Ishikawa (cell line): ENCODE data around the gene SLC26A11.

Experiments
- CEBPB ChIP-seq: IDR thresholded peaks from 2 replicates; pipeline ENCODE4 v1.6.1; 2012
- CREB1 ChIP-seq: IDR thresholded peaks from 2 replicates; pipeline ENCODE4 v1.6.1; 2012; ENCODE audit warnings: low read depth
- EGR1 ChIP-seq: IDR thresholded peaks from 2 replicates; pipeline ENCODE4 v1.6.1; 2012
- EP300 ChIP-seq: IDR thresholded peaks from 2 replicates; pipeline ENCODE4 v1.6.1; 2012; ENCODE audit warnings: borderline replicate concordance
- FOXM1 ChIP-seq: IDR thresholded peaks from 2 replicates; pipeline ENCODE4 v1.6.1; 2012; ENCODE audit warnings: low read depth, borderline replicate concordance
- NFIC ChIP-seq: IDR thresholded peaks from 2 replicates; pipeline ENCODE4 v1.6.1; 2012
- RAD21 ChIP-seq: IDR thresholded peaks from 2 replicates; pipeline ENCODE4 v1.6.1; 2012; ENCODE audit warnings: low read depth
- TAF1 ChIP-seq: IDR thresholded peaks from 2 replicates; pipeline ENCODE4 v1.6.1; 2012; ENCODE audit warnings: low read depth, mild to moderate bottlenecking
- TCF12 ChIP-seq: IDR thresholded peaks from 2 replicates; pipeline ENCODE4 v1.6.1; 2012; ENCODE audit warnings: low read depth
- TEAD4 ChIP-seq: IDR thresholded peaks from 2 replicates; pipeline ENCODE4 v1.6.1; 2012
- YY1 ChIP-seq: IDR thresholded peaks from 2 replicates; pipeline ENCODE4 v1.6.1; 2012; ENCODE audit warnings: low read depth
- ZBTB7A ChIP-seq: IDR thresholded peaks from 2 replicates; pipeline ENCODE4 v1.6.1; 2012; ENCODE audit warnings: low read depth
- TF ChIP-seq, protein P1 (sequence below): IDR thresholded peaks from 2 replicates; pipeline ENCODE4 v1.6.1; 2012; ENCODE audit warnings: low read depth, mild to moderate bottlenecking
- TF ChIP-seq, protein P2 (sequence below): IDR thresholded peaks from 2 replicates; pipeline ENCODE4 v1.6.1; 2012
- TF ChIP-seq, protein P3 (sequence below): IDR thresholded peaks from 2 replicates; pipeline ENCODE4 v1.6.1; 2012

Gene SLC26A11

DNA sequence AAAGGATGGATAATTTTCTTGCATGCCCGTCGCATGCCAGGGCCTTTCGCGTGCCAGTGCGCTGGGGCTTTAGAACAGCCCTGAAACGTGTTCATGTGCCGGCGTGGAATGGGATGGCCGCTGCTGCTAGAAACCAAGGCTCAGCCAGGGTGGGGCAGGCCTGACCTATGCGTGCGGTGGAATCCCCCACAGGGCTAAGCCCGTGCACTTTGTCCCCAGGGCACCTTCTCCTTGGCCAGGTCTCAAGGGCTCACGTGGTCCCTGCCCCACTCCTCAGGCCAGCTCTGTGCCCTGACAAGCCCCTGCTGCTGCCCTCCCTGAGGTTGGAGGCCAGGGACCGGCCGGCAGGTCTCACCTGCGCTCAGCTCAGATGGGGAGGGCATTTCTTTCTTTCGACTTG lies 27.3 kb downstream of the SLC26A11 start:
- TF ChIP-seq NFIC (no peak), TCF12 (no peak), TAF1 (no peak), ZBTB7A (no peak), CREB1 (no peak), CEBPB (no peak), EP300 (no peak), YY1 (no peak), TEAD4 (no peak), RAD21 (no peak), FOXM1 (no peak), EGR1 (no peak)
- TF ChIP-seq, protein P1, sequence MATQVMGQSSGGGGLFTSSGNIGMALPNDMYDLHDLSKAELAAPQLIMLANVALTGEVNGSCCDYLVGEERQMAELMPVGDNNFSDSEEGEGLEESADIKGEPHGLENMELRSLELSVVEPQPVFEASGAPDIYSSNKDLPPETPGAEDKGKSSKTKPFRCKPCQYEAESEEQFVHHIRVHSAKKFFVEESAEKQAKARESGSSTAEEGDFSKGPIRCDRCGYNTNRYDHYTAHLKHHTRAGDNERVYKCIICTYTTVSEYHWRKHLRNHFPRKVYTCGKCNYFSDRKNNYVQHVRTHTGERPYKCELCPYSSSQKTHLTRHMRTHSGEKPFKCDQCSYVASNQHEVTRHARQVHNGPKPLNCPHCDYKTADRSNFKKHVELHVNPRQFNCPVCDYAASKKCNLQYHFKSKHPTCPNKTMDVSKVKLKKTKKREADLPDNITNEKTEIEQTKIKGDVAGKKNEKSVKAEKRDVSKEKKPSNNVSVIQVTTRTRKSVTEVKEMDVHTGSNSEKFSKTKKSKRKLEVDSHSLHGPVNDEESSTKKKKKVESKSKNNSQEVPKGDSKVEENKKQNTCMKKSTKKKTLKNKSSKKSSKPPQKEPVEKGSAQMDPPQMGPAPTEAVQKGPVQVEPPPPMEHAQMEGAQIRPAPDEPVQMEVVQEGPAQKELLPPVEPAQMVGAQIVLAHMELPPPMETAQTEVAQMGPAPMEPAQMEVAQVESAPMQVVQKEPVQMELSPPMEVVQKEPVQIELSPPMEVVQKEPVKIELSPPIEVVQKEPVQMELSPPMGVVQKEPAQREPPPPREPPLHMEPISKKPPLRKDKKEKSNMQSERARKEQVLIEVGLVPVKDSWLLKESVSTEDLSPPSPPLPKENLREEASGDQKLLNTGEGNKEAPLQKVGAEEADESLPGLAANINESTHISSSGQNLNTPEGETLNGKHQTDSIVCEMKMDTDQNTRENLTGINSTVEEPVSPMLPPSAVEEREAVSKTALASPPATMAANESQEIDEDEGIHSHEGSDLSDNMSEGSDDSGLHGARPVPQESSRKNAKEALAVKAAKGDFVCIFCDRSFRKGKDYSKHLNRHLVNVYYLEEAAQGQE = no peak
- TF ChIP-seq, protein P2, sequence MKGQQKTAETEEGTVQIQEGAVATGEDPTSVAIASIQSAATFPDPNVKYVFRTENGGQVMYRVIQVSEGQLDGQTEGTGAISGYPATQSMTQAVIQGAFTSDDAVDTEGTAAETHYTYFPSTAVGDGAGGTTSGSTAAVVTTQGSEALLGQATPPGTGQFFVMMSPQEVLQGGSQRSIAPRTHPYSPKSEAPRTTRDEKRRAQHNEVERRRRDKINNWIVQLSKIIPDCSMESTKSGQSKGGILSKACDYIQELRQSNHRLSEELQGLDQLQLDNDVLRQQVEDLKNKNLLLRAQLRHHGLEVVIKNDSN = no peak
- TF ChIP-seq, protein P3, sequence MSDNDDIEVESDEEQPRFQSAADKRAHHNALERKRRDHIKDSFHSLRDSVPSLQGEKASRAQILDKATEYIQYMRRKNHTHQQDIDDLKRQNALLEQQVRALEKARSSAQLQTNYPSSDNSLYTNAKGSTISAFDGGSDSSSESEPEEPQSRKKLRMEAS = no peak

DNA sequence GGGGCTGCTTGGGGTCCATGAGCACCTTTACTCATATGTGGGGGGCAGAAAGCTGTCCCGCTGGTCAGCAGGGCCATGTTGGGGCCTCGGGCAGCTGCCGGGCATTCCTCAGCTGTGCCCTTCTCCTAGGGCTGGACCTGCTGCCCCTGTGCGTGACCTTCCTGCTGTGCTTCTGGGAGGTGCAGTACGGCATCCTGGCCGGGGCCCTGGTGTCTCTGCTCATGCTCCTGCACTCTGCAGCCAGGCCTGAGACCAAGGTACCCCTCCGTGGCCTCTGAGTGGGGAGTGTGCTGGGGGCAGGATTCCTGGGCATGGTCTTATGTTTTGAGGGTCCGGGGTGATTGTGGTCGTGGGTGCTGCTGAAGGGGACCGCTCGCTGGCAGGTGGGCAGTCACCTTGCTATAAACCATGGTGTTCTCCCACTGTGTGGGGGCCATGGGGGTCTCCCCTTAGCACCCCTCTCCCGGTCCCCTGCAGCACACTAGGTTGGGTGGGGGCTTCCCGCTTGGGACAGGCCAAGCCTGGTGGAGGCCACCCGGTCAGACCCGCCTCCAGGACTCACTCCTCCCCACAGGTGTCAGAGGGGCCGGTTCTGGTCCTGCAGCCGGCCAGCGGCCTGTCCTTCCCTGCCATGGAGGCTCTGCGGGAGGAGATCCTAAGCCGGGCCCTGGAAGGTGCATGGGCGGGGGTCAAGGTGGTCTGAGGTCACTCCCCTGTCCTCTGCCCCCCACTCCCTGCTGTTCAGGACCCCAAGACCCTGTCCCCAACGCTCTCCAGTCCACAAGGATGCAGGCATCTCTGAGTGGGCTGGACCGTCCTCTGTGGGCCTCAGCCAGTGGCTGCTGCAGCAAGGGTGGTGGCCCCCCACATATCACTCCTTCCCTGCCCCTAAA lies 28.0 kb downstream of the SLC26A11 start:
- TF ChIP-seq RAD21 = no peak

DNA sequence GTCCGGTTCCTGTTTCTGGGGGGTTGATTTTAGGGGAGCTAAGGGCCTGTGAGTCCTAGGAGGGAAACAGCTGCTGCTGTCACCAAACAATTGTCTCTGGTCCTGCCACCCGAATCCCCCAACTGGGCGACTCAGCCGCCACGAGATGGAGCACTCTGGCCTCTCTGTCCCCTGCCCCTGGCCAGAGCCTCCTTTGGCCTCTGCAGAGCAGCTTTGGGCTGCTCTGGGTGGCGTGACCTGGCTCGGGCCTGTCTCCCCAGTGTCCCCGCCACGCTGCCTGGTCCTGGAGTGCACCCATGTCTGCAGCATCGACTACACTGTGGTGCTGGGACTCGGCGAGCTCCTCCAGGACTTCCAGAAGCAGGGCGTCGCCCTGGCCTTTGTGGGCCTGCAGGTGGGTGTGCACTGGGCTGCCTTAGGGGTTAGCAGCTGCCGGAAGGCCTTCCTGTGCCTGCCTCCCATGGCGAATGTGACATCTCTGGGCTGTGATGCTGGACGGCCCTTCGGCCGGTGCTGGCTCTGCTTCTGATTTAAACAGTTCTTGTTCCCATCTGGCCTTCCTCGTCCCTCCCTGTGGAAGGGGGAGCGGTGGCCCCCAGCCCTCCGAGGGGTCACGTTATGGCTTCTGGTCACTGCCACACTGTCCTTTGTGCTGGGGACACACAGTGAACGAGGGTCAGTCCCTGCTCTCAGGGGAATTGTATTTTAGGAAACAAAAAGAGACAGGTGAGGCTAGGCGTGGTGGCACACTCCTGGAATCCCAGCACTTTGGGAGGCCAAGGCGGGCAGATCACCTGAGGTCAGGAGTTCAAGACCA lies 28.9 kb downstream of the SLC26A11 start:
- TF ChIP-seq EP300 (no peak), YY1 (no peak), CREB1 (no peak), FOXM1 (no peak), NFIC (no peak), RAD21 (no peak), ZBTB7A (no peak), EGR1 (no peak), TCF12 (no peak), TAF1 (no peak), CEBPB (no peak), TEAD4 (no peak)
- TF ChIP-seq, protein P3 = no peak
- TF ChIP-seq, protein P1 = no peak
- TF ChIP-seq, protein P2 = no peak

DNA sequence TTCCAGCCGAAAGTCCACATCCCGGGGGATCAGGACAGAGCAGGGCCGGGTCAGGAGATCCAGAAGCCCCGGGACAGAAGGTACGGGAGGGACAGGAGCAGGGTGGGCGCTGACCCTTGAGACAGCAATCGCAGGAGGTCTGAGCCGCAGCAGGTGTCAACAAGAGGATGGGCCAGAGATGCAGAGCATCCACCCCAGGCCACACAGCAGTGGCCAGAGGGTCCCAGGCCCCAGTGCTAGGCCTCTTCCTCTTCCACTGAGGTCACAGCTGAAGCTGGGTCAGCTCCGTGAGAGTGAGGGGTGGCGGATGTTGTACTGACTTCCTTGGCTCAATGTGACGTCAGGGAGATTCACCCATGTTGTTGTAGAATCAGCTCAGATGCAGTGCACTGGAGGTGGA lies 31.7 kb downstream of the SLC26A11 start:
- TF ChIP-seq, protein P2 = no peak
- no peak for TF ChIP-seq EGR1
- TF ChIP-seq, protein P3 = no peak

DNA sequence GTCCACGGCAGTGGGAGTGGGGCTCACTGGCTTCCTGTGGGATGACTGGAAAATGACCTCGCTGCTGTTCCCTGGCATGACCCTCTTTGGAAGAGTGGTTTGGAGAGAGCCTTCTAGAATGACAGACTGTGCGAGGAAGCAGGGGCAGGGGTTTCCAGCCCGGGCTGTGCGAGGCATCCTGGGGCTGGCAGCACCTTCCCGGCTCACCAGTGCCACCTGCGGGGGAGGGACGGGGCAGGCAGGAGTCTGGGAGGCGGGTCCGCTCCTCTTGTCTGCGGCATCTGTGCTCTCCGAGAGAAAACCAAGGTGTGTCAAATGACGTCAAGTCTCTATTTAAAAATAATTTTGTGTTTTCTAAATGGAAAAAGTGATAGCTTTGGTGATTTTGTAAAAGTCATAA lies 32.6 kb downstream of the SLC26A11 start:
- no peak for TF ChIP-seq ZBTB7A
- no peak for TF ChIP-seq TAF1
- TF ChIP-seq EGR1 = no peak
- TF ChIP-seq, protein P1 = no peak
- no peak for TF ChIP-seq EP300
- no peak for TF ChIP-seq TEAD4
- TF ChIP-seq NFIC = no peak
- no peak for TF ChIP-seq YY1
- peak; percentile 66 for TF ChIP-seq RAD21
